Hepatocyte (in vitro differentiated cells): ENCODE results near the gene SYNJ2.

ENCODE experiments used
- CTCF ChIP-seq: fragments of 200-600 bp; sonication (generic); IDR thresholded peaks from 2 replicates; pipeline ENCODE4 v1.5.1; 2016; ENCODE audit warnings: antibody characterized with exemption, mild to moderate bottlenecking; ENCODE audit not compliant: poor library complexity
- EZH2phosphoT487 ChIP-seq: fragments of 200-600 bp; sonication (generic); IDR thresholded peaks from one replicate; pipeline ENCODE4 v1.6.1; 2018; ENCODE audit warnings: antibody characterized with exemption, mild to moderate bottlenecking, low read depth, moderate library complexity; ENCODE audit not compliant: unreplicated experiment, severe bottlenecking

DNA sequence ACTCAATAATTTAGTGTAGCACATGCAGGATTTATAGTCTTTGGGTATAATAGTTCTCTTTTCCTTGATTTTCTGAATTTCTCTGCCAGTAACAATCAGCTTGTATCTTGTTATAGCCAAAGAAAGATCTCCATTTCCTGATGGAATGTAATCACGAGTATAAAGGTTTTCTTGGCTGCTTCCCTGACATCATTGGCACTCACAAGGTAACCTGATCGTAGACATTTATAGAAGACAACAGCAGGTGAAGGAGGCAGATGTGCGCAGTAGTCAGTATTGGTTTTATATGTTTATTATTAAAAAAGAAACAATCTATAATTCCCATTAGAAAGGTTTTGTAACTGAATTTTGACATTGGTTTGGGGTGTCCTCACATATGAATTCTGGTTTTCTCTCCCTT is 44.3 kb upstream of the SYNJ2 start:
- no peak for TF ChIP-seq CTCF
- TF ChIP-seq EZH2phosphoT487, result no peak
